GM23338 (cell line): Measurements from ENCODE around the gene DNAJC4. TPM values are rescaled to one million over a fixed set of nuclear protein-coding genes. Genes with fewer than 3 reads are reported as not detected.

Source experiments
- ATAC-seq: fragments of 200-7000 bp; cut with Tn5 transposase; 3 replicates; pipeline ENCODE4 v1.9.1; 2020
- DNase-seq: peaks from one replicate; pipeline ENCODE4 v3.0.0-alpha.2; 2015; ENCODE audit warnings: low spot score
- H2AFZ ChIP-seq: fragments of 200-600 bp; sonication (generic); 2 replicates; pipeline ENCODE4 v1.8.0; 2016; ENCODE audit warnings: antibody characterized with exemption, mild to moderate bottlenecking, moderate library complexity
- H3F3A ChIP-seq: fragments of 200-600 bp; sonication (generic); replicated peaks from 2 replicates; pipeline ENCODE4 v1.8.0; 2017; ENCODE audit warnings: antibody characterized with exemption, mixed run types, low read depth
- H3K27ac ChIP-seq: fragments of 200-600 bp; sonication (generic); 2 replicates; pipeline ENCODE4 v1.6.1; 2016; ENCODE audit warnings: low read depth
- H3K27me3 ChIP-seq: fragments of 200-600 bp; sonication (generic); 2 replicates; pipeline ENCODE4 v1.8.0; 2016; ENCODE audit warnings: mild to moderate bottlenecking, mixed run types, moderate library complexity; ENCODE audit not compliant: insufficient read depth
- H3K36me3 ChIP-seq: fragments of 200-600 bp; sonication (generic); 2 replicates; pipeline ENCODE4 v1.8.0; 2016; ENCODE audit warnings: mild to moderate bottlenecking; ENCODE audit not compliant: insufficient read depth
- H3K4me1 ChIP-seq: fragments of 200-600 bp; sonication (generic); 2 replicates; pipeline ENCODE4 v1.8.0; 2016; ENCODE audit warnings: mild to moderate bottlenecking, moderate library complexity; ENCODE audit not compliant: insufficient read depth
- H3K4me2 ChIP-seq: fragments of 200-600 bp; sonication (generic); 2 replicates; pipeline ENCODE4 v1.7.1; 2017; ENCODE audit warnings: mixed run types
- H3K4me3 ChIP-seq: fragments of 200-600 bp; sonication (generic); 2 replicates; pipeline ENCODE4 v1.6.1; 2016; ENCODE audit warnings: mixed run types
- H3K79me2 ChIP-seq: fragments of 200-600 bp; sonication (generic); replicated peaks from 2 replicates; pipeline ENCODE4 v1.8.0; 2017; ENCODE audit warnings: mild to moderate bottlenecking; ENCODE audit not compliant: insufficient read depth
- H3K9me2 ChIP-seq: fragments of 200-600 bp; sonication (generic); 2 replicates; pipeline ENCODE4 v1.8.0; 2017; ENCODE audit not compliant: insufficient read depth
- H4K20me1 ChIP-seq: fragments of 200-600 bp; sonication (generic); replicated peaks from 2 replicates; pipeline ENCODE4 v1.8.0; 2017; ENCODE audit warnings: mild to moderate bottlenecking; ENCODE audit not compliant: insufficient read depth
- H3K27ac Mint-ChIP-seq: 2 replicates; pipeline ENCODE4 v1.8.0; 2020; ENCODE audit warnings: inconsistent platforms, mild to moderate bottlenecking, moderate library complexity, mixed read lengths
- H3K27me3 Mint-ChIP-seq: 3 replicates; pipeline ENCODE4 v1.8.0; 2022; ENCODE audit warnings: low read depth, mild to moderate bottlenecking, moderate library complexity, mixed read lengths, inconsistent platforms; ENCODE audit not compliant: insufficient read depth, poor library complexity
- H3K36me3 Mint-ChIP-seq: 3 replicates; pipeline ENCODE4 v1.8.0; 2021; ENCODE audit warnings: low read depth, mild to moderate bottlenecking, inconsistent platforms, moderate library complexity, mixed read lengths
- H3K4me1 Mint-ChIP-seq: 3 replicates; pipeline ENCODE4 v1.8.0; 2020; ENCODE audit warnings: mild to moderate bottlenecking, inconsistent platforms, mixed read lengths
- H3K4me3 Mint-ChIP-seq: 3 replicates; pipeline ENCODE4 v1.8.0; 2021; ENCODE audit warnings: moderate library complexity, mild to moderate bottlenecking, inconsistent platforms, mixed read lengths
- H3K9me3 Mint-ChIP-seq: 3 replicates; pipeline ENCODE4 v1.8.0; 2020; ENCODE audit warnings: moderate library complexity, mild to moderate bottlenecking, inconsistent platforms, mixed read lengths
- CTCF ChIP-seq, 2 experiments: fragments of 200-600 bp in 1 of 2; sonication (generic) in 1 of 2; conservative IDR thresholded peaks; 2 replicates each; pipeline versions ENCODE4 v1.5.1 to v1.6.1; 2016 to 2017; ENCODE audit warnings: antibody characterized with exemption in 2 of 2, low read depth in 2 of 2, mild to moderate bottlenecking in 2 of 2, moderate library complexity in 1 of 2
- ETS1 ChIP-seq: IDR thresholded peaks from 2 replicates; pipeline ENCODE4 v1.6.1; 2016; ENCODE audit warnings: antibody characterized with exemption
- EZH2 ChIP-seq: fragments of 200-600 bp; sonication (generic); IDR thresholded peaks from one replicate; pipeline ENCODE4 v1.8.0; 2017; ENCODE audit warnings: antibody characterized with exemption, mild to moderate bottlenecking, low read depth; ENCODE audit not compliant: unreplicated experiment
- EZH2phosphoT487 ChIP-seq: fragments of 200-600 bp; sonication (generic); IDR thresholded peaks from one replicate; pipeline ENCODE4 v1.8.1; 2018; ENCODE audit warnings: antibody characterized with exemption; ENCODE audit not compliant: unreplicated experiment
- JUNB ChIP-seq: IDR thresholded peaks from one replicate; pipeline ENCODE4 v1.6.1; 2016; ENCODE audit warnings: antibody characterized with exemption; ENCODE audit not compliant: unreplicated experiment
- POLR2AphosphoS5 ChIP-seq: IDR thresholded peaks from 2 replicates; pipeline ENCODE4 v1.6.1; 2016; ENCODE audit warnings: antibody characterized with exemption, low read depth
- STAT1 ChIP-seq: IDR thresholded peaks from one replicate; pipeline ENCODE4 v1.6.1; 2016; ENCODE audit warnings: antibody characterized with exemption; ENCODE audit not compliant: unreplicated experiment
- ZNF114 ChIP-seq: fragments of 250-450 bp; sonication (Bioruptor Pico); IDR thresholded peaks from 2 replicates; pipeline ENCODE4 v1.5.0; 2020; ENCODE audit warnings: mild to moderate bottlenecking, moderate library complexity
- ZNF462 ChIP-seq: fragments of 250-450 bp; sonication (Bioruptor Pico); IDR thresholded peaks from 2 replicates; pipeline ENCODE4 v1.5.0; 2020; ENCODE audit warnings: mild to moderate bottlenecking, moderate library complexity
- polyA plus RNA-seq: library from polyadenylated mRNA; unstranded; fragments of >200 nt; fragmentation: Nextera tagmentation; extraction: Ambion mirVana; gene quantifications from 2 replicates; pipeline ENCODE4 v1.2.1, GENCODE V29; 2016
- total RNA-seq: library from RNA; depleted of rRNA; stranded (reverse); fragments of >200 nt; shearing (Covaris generic); gene quantifications from 2 replicates; pipeline ENCODE4 v1.2.3, GENCODE V29; 2014

DNAJC4 gene
- total and polyA plus RNA-seq, 2 experiments from 2014 or later = 10.5 to 34.4 TPM

- TF ChIP-seq ZNF462 (CRISPR knock-in tag) (no peak), CTCF (conservative IDR thresholded peaks at IDR 0.05; ENCODE audit: low read depth in 2 of 2) (no peak), JUNB (no peak), ZNF114 (CRISPR knock-in tag) (no peak), POLR2AphosphoS5 (no peak)
Measured at GRCh38 chr11:64275841-64276240, 45.5 kb downstream of the DNAJC4 start (continued).

- Histone ChIP-seq H3K9me2 (no peaks in the 10 kb centered on the region), H3K4me2 (no peak overlapping the region), H3K79me2 (no peaks in the 10 kb centered on the region), H3K27ac (no peak overlapping the region), H3K27me3 (no peaks in the 10 kb centered on the region), H2AFZ (no peak overlapping the region), H4K20me1 (no peaks in the 10 kb centered on the region; the same call in 1 of the 2 replicates), H3F3A (peaks cover 5% of the 10 kb centered on the region; the same call in 1 of the 2 replicates), H3K4me3 (no peak overlapping the region), H3K4me1 (peaks cover 2% of the 10 kb centered on the region; the same call in 1 of the 2 replicates), H3K36me3 (no peaks in the 10 kb centered on the region)
- H3K27ac Mint-ChIP-seq = no peak overlapping the region
- peaks cover 7% of the 10 kb centered on the region for H3K36me3 Mint-ChIP-seq
- H3K4me1 Mint-ChIP-seq = peaks cover 10% of the 10 kb centered on the region; the same call in 2 of the 3 replicates
- no peak for ATAC-seq
- H3K27me3 Mint-ChIP-seq = peaks cover 7% of the 10 kb centered on the region
- no peak overlapping the region for H3K4me3 Mint-ChIP-seq
- TF ChIP-seq STAT1 (no peak), ETS1 (no peak), EZH2phosphoT487 (no peak), EZH2 (no peak)
- H3K9me3 Mint-ChIP-seq = no peaks in the 10 kb centered on the region
- DNase-seq = no peak
Measured at GRCh38 chr11:64276653-64277431, 46.5 kb downstream of the DNAJC4 start.
